ENCODE results near the gene PPFIA2.

DNA sequence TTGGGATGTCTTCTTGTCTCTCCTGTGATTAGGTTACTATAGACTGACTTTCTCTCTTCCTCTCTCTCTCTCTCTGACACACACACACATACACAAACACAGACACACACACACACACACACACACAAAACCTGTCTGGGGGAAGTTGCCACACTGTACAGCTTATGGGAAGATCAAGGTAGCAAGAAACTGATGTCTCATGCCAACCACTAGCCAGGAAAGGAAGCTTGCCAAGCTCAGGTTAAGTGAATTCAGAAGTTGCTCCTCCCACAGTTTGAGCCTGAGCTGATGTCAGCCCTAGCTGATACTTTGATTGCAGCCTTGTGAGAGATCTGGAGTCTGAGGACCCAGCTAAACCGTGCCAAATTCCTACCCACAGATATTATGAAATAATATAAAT is 67.1 kb downstream of the PPFIA2 start:
- TF ChIP-seq, protein P1, sequence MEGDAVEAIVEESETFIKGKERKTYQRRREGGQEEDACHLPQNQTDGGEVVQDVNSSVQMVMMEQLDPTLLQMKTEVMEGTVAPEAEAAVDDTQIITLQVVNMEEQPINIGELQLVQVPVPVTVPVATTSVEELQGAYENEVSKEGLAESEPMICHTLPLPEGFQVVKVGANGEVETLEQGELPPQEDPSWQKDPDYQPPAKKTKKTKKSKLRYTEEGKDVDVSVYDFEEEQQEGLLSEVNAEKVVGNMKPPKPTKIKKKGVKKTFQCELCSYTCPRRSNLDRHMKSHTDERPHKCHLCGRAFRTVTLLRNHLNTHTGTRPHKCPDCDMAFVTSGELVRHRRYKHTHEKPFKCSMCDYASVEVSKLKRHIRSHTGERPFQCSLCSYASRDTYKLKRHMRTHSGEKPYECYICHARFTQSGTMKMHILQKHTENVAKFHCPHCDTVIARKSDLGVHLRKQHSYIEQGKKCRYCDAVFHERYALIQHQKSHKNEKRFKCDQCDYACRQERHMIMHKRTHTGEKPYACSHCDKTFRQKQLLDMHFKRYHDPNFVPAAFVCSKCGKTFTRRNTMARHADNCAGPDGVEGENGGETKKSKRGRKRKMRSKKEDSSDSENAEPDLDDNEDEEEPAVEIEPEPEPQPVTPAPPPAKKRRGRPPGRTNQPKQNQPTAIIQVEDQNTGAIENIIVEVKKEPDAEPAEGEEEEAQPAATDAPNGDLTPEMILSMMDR (conservative IDR thresholded peaks at IDR 0.05): no peak
- TF ChIP-seq ZFX (IDR thresholded peaks at IDR 0.05): no peak
